OCI-LY7 (cell line): ENCODE measurements around the gene CSPG5.

Experiments
- CTCF ChIP-seq: fragments of 200-600 bp; sonication (generic); conservative IDR thresholded peaks from 2 replicates; pipeline ENCODE4 v1.5.1; 2014; ENCODE audit warnings: mild to moderate bottlenecking, antibody characterized with exemption, low read length, moderate library complexity, mixed read lengths
- EZH2phosphoT487 ChIP-seq: fragments of 200-600 bp; sonication (generic); IDR thresholded peaks from 2 replicates; pipeline ENCODE4 v1.6.1; 2018; ENCODE audit warnings: low read depth, borderline replicate concordance, mild to moderate bottlenecking, mixed run types, antibody characterized with exemption, low read length, moderate library complexity, mixed read lengths

GRCh38 chr3:47540281-47540680 lies 38.4 kb downstream of the CSPG5 start:
- TF ChIP-seq CTCF: no peak
- no peak for TF ChIP-seq EZH2phosphoT487
